Dedifferentiated amniotic fluid mesenchymal stem cell (primary cell): ENCODE data around the gene GDF10.

ENCODE experiments used
- DNase-seq: peaks from one replicate; pipeline ENCODE4 v3.0.0-alpha.2; 2016; ENCODE audit errors: extremely low spot score

Gene GDF10

DNA sequence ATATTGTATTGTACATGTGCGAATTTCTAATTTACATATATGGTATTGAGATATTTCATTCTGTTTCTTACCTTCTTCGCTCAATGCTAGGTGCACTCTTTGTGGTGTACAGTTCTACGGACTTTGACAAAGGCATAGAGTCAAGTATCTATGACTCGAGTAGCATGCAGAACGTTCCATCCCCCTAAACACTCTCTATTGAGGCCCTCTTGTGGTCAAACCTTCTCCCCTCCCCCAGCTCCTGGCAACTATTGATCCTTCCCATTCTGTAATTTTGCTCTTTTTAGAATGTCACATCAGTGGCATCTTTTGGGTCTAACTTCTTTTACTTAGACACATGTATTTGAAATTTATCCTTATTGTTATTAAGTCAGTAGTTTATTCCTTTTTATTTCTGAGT, 30.7 kb upstream of the GDF10 start:
- DNase-seq, result no peak

DNA sequence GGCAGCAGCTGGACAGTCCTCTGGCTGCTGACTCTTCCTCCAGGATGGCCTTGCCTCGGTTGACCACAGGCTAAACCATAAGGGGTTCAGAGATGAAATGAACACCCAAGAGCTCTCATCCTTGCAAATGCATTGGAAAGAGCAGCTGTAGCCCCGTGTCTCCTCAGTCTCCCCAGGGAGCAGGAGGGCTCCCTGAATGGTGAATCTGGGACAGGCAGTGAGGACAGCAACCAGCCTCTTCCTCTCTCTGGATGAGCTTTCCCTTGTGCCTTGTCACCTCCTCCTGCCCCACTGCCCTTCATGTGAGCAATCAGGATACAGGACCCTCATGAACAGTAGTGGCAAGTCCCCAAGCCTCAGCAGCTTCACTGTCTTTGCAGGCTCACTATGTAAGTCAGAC, 23.9 kb upstream of the GDF10 start:
- no peak for DNase-seq

DNA sequence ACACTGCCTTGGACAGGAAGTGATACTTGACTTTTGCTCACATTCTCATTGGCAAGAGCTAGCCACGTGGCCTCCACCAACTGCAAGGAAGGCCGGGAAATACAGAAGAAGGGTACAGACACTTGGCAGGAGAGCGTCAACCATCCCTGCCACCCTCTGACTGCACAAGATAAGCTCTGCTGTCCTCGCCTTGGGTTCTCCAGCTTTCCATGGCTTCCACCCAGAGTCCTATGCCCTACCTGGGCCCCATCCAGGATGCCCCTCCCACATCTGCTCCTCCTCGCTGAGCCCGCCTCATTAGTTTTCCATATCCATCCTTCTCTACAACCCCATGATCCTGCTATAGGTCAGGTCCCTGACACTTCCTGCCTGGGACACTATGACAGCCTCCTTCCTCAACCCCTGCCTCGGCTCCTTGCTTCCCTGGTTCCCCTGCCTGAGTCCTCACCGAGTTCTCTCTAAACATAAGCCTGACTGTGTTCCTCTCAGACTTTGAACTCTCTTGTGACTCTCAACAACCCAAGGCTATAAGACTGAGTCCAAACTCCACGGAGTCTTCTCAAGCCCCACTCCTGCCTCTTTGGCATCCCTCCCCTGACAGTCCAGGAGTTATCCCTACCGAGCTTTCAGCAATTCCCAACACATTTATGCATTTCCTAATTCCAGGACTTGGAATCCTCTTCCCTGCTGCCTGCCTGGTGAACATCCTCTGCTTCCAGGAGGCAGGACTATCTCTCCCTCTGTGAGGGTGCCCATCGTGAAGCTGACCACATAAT, 23.2 kb upstream of the GDF10 start:
- no peak for DNase-seq

DNA sequence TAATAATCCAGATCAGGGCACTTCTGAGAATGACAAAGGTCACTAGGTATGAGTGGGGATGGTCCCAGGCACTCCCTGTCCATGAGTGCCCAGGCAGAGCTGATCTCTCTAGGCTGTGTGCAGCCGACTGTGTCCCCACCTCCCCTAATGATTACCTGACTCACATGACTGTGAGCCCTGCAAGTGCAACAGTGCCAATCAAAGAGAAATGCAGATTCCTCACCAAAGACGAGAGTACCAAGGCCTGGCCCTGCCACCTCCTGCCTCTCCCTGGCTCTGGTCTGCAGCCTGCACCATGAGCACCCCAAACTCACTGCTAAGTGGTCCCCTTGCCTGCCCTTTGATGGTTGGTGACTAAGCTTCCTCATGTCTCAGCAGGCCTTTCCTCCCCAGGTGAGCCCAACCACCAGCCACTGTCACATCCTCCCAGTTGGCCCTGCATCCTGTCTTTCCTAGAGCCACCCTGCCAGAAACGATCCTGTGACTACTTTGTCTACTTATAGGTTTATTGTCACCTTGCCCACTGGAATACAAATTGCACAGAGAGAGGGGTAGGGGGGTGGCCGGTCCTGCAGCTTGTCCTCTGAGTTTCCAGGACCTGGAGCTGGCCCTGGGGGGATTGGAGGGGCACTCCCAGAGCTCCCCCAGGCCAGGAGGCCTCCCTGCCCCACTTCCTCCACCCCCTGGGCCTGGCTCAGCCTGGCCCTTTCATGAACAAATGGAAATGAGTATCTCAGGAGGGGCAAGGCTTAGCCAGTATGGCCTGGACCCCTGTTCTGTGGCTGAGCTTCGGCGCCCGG, 22.4 kb upstream of the GDF10 start:
- no peak for DNase-seq

DNA sequence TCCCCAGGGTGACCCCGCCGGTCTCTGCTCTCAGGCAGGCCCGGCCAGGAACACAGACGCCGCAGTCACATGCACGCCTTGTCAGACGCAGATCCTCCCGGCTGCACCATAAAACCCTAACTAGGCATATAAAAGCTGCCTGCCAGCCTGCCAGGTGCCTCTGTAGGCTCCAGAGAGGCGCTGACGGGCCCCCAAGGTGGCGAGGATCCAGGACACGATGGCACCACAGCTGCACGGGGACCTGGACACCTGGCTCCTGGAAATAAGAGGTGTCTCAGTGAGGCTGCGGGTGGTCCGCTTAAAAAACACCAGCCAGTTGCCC, 21.9 kb upstream of the GDF10 start:
- DNase-seq, result no peak

DNA sequence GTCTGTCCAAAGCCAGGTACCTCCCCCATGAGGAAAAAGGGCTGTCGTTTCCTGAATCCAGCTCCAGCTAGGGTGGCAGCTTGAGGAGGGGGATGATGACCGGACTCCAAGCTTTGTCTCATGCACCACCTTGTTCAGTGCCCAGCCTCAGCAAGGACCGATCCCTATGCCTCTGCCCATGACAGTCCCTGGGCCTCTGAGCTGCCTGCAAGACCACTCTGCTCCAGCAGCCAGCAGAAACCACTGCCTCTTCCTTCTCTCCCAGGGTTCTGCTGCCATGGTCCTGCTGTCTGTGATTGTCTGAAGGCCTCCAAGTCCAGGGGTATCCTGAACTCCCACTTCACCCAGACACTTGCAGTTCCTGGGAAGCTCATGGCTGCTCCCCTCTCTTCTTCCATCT, 21.3 kb upstream of the GDF10 start:
- no peak for DNase-seq

DNA sequence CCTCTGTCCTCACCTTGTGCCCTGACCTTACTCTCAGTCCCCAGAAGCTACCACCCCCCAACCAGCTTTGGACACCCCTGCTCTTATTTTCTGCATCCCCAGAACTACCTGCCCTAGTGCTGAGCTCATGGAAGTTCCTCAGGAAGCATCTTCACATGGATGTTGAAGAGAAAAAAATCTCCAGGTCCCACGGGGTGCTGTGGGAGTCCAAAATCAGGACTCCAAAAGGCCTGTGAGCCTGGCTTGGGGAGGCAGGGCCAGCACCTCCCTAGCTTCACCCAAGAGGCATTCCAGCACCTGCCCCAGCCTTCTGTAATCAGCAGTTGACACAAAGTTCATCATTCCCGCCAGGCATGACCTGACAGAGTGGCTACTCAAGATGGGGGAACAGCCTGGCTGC, 20.7 kb upstream of the GDF10 start:
- no peak for DNase-seq

DNA sequence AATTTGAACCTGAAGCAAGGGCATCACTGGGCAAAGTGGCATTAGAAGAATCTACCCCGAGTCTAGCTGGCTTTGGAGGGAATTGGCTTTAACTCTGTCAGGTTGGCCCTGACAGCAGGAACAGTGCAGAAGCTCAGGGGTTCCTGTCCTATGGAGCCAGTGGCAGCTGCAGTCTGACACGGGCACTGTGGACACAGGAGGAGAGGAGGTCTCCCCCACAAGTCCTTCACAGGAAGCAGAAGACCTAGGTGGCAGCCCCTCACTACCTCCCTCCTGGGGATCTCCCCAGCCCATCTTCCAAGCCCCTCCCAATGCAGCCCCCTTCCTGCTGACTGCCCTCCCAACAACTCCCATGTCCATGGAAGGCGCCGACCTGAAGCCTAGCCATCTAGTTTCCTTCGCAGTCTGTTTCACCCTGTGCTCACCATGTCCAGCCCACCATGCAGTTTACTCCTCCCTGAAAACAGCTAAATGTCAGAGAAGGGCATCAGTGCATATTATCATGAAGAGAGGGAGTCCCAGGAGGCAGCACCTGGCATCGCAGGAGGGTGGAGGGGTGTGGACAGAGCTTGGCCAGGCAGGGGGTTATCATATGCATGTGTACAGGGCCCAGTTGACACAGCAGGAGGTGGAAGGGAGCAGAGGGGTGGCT, 17.9 kb upstream of the GDF10 start:
- DNase-seq, result no peak

DNA sequence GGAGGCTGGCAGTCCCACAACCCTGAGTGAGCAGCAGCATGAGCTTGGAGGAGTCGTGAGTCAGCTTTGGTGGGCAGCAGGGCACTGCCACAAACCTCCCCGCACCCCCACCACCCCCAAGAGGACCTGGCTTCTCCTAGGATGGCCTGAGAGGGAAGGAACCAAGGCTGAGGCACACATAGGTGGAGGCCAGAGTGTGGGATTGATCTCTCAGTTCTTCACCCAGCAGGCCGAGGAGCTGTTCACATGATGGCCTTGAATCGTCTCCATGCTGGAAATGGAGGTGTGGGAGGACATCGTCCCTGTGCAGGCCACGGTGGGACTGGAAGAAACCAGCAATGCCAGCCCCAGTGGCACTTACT, 17.4 kb upstream of the GDF10 start:
- DNase-seq, result no peak

DNA sequence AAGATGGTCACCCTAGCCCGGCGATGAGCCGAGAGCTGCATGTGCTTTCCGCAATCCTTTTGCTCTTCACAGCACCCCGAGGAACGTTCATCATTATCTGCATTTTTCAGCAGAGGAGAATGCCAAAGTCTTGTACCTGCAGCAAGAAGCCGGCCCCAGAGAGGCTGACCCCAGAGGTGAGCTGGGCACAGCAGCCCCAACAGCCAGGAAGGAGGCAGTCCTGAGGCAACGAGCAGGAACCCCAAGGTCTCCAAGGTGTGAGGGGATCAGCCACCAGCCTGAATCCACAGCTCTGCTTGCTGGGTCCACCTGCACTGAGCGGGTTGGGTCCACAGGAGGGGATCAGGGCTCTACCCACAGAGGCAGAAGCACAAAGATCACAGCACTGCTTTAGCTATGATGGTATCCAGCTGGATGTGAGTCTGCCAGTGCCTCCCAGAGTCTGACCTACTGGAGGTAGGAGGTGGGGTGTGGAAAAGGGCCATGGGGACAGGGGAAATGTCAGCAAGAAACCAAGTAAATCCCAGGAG, 16.8 kb upstream of the GDF10 start:
- DNase-seq, result no peak

DNA sequence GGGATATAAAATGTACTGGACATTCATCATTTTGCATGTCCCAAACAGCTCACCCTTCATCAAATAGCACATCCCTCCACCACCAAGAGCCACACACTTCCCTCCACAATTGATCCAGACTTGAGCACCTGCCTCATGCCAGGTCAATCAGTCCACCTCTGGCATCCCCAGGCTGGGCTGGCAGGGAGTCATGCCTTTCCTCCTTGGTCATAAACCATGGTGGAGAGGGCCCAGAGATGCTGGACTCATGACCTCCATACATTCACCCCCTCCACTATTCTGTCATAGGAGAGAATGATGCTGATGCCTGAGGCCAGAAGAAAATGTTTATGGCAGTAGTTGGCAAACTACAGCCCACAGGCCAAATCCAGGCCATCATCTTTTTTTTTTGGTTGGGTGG, 16.1 kb upstream of the GDF10 start:
- DNase-seq, result no peak

DNA sequence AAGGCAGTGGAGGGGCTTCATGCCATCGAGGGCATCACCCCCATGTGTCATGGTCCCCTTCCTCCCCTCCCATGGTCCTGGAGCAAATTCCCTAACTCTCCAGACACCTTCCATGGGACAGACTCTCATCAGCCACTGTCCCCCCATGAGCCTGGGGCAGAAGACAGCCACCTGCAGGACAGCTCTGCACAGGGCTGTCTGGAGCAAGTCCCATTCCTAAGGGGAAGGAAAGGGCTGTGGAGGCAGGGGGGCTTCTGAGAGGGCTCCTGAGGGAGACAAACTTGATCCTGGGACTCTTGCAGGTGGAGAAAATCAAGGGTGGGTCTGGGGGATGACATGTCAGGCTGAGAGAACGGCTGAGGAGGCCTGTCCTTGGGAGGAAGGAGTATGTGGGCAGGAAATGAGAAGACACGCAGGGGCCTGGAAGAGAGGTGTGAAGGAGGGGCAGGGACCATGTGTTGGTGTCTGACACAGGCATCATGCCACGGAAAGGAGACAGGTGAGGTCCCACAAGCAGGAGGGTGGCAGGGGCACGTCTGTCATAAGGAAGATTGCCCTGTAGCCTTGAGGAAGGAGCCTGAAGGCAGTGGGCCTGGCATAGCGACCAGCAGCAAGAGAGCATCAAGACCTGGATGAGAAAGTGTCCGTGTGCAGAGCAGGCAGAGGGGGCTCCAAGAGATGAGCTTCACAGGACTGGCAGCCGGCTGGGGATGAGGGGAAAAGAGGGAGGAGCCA, 14.4 kb upstream of the GDF10 start:
- no peak for DNase-seq

DNA sequence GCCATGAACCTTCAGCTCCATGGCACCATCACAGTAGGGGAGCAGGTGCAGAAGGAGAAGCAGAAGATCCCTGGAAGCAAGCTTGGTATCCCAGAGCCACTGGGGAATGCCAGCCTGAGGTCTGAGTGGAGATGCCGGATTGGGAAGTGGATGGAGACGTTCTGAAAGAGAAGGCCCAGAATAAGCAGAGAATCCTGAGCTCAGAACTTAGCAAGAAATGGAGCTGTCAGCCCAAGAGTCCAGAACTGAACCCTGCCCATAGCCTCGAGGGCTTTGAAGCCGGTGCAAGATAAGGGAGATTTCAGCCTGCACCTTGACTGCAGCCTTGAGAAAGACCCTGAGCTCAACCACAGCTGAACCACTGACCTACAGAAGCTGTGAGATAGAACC, 13.9 kb upstream of the GDF10 start:
- no peak for DNase-seq

DNA sequence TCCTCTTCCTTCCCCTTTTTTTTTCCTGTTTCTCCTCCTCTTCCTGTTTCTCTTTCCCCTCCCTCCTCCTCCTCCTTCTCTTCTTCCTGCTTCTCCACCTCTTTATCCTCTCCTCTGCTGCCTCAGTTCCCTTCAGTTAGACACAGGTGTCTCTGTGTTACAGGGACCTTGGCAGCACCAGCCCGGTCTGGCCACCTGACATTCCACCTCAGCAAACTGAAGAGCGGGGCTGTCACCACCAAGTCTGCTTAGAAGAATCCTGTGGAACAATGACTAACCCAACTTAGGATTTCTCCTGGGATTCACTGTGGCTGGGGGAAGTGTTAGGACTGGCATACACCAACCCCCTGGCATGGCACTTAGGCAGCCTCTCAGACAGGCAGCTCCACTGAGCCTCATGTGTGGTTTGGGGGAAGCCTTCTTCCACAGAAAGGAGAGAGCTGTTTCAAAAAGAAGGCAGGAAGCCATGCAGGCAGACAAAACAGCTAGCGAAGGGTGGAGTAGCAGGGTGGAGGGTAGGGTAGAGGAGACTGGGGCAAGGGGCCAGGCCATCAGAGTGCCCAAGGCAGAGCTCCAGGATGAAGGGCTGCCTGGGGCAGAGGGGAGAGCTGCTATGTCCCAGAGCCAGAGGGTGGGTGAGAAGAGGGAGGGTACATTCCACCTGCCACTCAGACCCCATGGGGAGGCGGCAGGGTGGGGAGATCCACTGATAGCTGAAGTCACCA, 13.2 kb upstream of the GDF10 start:
- no peak for DNase-seq

DNA sequence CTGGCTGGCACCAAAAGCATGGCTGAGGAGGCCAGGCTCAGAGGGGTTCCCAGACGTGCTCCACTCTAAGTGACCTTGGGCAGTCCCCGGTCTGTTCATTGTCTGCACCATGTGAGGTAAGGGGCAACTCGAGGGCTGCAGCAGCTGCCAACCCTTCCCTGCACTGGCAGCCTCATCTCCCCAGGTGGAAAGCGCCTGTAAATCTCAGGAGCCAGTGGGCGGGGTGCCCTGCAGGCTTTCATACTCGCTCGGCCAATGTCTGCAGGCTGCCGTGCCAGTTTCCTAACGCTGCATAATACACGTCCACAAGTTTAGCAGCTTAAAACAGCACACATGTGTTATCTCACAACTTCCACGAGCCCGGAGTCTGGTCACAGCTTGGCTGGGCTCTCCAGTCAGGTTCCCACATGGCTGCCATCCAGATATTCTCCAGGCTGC, 12.6 kb upstream of the GDF10 start:
- no peak for DNase-seq

DNA sequence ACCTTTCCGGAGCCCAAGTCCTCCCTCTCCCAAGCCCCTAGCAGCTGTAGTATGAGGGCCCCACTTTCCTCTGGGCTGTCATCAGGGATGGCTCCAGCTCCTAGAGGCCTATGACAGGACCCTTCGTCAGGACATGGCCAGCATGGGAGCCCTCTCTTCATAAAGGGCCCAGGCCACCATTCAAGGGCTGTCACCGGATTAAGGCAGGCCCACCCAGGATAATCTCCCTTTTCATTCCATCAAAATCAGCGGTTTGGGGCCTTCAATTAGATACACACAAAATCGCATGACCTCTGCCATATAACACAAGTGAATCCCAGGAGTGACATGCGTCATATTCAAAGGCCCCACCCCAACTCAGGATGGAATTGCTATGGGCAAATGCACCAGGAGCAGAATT, 12.2 kb upstream of the GDF10 start:
- DNase-seq, result no peak

DNA sequence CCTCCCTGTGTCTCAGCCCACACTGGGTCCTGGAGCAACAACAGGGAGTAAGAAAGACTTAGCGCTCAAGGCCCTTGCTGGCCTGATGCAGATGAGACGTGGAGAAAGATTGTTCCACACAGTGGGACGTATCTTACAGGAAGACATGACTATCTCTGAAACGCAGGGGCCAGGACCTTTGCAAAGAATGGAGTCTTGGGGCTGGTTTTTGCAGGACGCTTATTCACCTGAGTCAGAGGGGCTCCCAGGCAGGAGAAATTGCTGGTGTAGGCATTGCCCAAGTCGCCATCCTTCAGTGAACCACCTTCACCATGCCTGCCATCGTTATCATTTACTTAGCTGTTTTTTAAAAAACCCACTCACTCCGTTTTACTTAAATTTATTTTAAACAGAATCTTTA, 11.8 kb upstream of the GDF10 start:
- no peak for DNase-seq

DNA sequence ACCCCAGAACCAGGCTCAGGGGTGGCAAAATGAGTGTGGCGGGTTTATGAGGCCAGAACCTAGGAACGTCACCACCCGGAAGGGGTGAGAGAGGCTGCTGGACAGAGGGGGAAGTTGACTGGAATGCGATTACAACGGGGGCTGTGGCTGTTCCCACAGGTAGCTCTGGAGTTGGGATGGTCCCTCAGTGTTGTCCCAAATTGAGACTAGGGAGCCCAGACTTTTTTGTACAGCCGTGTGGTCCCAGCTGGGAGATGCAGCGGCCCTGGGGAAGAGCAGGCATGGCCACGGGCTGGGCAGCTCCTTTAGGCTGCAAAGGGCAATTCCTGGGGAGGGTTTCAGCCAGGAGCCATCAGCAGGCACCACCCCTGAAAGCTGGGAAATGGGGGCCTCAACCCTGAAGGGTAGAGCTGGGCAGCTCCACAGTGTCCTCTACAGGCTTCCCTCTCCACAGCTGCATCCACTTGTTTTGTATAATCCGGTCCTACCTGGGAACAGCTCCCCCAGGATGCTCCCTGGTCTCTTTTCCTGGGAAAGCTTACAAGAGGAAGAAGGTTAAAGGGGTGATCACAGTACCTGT, 11.0 kb upstream of the GDF10 start:
- DNase-seq, result no peak

DNA sequence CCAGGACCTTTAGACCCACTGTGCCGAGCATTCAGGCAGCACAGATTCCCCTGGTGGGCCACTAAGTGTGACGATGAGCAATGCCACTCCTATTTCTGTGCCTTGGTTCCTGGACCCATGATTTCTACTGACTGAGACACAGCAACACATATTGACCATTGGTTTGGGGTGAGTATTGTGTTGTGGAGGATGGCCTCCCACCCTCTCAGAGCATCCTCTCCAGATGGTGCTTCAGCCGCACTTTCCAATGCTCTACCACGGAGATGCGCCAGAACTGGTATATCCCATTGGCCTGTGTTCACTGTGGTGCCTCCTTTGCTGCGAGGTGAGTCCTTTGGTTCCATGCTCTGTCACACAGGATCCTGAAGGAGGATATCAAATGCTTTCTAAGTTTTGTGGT, 10.1 kb upstream of the GDF10 start:
- DNase-seq, result no peak

DNA sequence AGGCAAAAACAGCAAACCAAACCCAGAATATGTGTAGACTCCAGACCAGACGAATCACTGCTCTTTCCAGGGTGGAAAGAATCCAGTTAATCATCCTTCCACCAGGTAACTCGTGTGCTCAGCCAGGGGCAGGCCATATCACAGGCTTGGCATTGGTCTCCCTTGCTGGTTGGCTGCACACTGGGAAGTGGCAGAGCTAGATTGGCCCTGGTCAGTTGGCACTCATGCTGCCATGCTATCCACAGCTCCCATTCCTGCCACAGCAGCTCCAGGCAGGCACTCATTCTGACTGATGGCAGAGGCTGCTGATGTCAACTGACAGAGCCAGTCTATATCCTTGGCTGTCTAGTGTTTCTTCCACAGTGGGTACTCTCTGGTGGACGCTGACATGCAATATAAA, 9.7 kb upstream of the GDF10 start:
- no peak for DNase-seq

DNA sequence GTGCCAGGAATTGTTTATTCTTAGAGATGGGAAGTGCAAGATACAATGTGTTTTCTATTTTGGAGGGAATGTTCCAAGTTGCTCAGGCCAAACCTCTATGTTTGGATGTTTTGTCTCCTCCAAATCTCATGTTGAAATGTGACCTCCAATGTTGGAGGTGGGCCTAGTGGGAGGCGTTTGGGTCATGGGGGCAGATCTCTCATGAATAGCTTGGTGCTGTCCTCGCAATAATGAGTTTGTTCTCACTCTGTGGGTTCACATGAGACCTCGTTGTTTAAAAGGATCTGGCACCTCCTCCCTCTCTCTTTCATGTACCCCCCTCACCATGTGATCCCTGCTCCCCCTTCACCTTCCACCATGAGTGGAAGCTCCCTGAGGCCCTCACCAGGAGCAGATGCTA, 8.3 kb upstream of the GDF10 start:
- DNase-seq, result no peak
